ENCODE measurements around the gene PPP1R1C. TPM values are rescaled to one million over a fixed set of nuclear protein-coding genes. Genes with fewer than 3 reads are reported as not detected.

Gene PPP1R1C
- total RNA-seq, 1 donor from 2014 or later: 0.50 TPM

DNA sequence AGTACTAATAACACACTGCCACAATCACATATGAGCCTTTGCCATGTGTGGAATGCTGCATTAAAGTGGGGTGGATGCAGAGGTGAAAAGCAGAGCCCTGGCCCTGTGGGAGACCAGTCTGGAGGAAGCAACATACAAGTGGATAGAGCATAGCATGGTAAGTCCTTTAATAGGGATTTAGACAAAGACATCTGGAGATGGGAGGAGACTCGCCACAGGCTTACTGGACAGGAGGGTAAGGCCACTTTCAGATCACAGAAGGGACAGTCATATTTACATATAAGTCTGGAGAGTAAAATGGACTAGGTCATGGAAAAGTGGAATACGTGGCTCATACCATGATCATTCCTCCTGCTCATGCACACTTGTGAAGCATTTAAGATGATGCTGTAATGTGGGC is 84.3 kb downstream of the PPP1R1C start:
- Histone ChIP-seq H3K79me2 (ENCODE audit: insufficient read depth, low read length) (no peaks in the 10 kb centered on the region), H3K36me3 (ENCODE audit: insufficient read depth, low read length) (no peaks in the 10 kb centered on the region), H2AFZ (ENCODE audit: low read depth, low read length) (no peak overlapping the region), H3K4me2 (ENCODE audit: low read length) (no peak overlapping the region), H3K9me3 (ENCODE audit: insufficient read depth, low read depth, low read length) (no peaks in the 10 kb centered on the region), H3K27me3 (ENCODE audit: insufficient read depth, low read length) (no peaks in the 10 kb centered on the region), H3K4me1 (ENCODE audit: insufficient read depth, low read length) (peaks cover 12% of the 10 kb centered on the region), H3K9ac (ENCODE audit: low read length) (no peak overlapping the region), H3K4me3 (ENCODE audit: insufficient read depth, low read depth, low read length) (no peak overlapping the region), H4K20me1 (ENCODE audit: insufficient read depth, low read length) (no peaks in the 10 kb centered on the region), H3K27ac (ENCODE audit: low read depth, low read length) (no peak overlapping the region)
- FAIRE-seq (no peak), DNase-seq (ENCODE audit: low read depth) (no peak)
- Mint-ChIP-seq H3K4me1 (ENCODE audit: low read depth, unreplicated experiment) (peaks cover 22% of the 10 kb centered on the region), H3K36me3 (ENCODE audit: low read depth, unreplicated experiment) (no peaks in the 10 kb centered on the region), H3K9me3 (ENCODE audit: unreplicated experiment) (no peaks in the 10 kb centered on the region), H3K4me3 (ENCODE audit: unreplicated experiment) (no peak overlapping the region), H3K27me3 (ENCODE audit: low read depth, unreplicated experiment) (no peaks in the 10 kb centered on the region), H3K27ac (ENCODE audit: unreplicated experiment) (no peak overlapping the region)
- TF ChIP-seq EZH2 (IDR thresholded peaks at IDR 0.05; ENCODE audit: insufficient read depth, low read length): no peak
- TF ChIP-seq, protein P1, sequence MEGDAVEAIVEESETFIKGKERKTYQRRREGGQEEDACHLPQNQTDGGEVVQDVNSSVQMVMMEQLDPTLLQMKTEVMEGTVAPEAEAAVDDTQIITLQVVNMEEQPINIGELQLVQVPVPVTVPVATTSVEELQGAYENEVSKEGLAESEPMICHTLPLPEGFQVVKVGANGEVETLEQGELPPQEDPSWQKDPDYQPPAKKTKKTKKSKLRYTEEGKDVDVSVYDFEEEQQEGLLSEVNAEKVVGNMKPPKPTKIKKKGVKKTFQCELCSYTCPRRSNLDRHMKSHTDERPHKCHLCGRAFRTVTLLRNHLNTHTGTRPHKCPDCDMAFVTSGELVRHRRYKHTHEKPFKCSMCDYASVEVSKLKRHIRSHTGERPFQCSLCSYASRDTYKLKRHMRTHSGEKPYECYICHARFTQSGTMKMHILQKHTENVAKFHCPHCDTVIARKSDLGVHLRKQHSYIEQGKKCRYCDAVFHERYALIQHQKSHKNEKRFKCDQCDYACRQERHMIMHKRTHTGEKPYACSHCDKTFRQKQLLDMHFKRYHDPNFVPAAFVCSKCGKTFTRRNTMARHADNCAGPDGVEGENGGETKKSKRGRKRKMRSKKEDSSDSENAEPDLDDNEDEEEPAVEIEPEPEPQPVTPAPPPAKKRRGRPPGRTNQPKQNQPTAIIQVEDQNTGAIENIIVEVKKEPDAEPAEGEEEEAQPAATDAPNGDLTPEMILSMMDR (IDR thresholded peaks at IDR 0.05; ENCODE audit: insufficient read depth, low read depth, low read length): no peak

DNA sequence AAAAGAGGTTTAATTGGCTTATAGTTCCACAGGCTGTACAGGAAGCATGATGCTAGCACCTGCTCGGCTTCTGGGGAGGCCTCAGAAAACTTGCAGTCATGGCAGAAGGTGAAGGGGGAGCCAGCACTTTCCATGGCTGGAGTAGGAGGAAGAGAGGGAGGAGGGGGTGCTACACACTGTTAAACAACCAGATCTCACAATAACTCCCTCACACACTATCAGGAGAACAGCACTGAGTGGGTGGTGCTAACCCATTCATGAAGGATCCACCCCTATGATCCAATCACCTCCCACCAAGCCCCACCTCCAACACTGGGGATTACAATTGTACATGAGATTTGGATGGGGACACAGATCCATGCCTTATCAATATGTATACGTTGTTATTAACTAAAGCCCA is 85.1 kb downstream of the PPP1R1C start:
- FAIRE-seq (no peak), DNase-seq (ENCODE audit: low read depth) (no peak)
- H3K4me3 Mint-ChIP-seq (ENCODE audit: unreplicated experiment): no peak overlapping the region
- H3K4me3 ChIP-seq (ENCODE audit: insufficient read depth, low read depth, low read length): no peak overlapping the region
- H3K36me3 Mint-ChIP-seq (ENCODE audit: low read depth, unreplicated experiment): no peaks in the 10 kb centered on the region
- H3K36me3 ChIP-seq (ENCODE audit: insufficient read depth, low read length): no peaks in the 10 kb centered on the region
- no peak overlapping the region for H3K9ac ChIP-seq (ENCODE audit: low read length)
- H3K9me3 ChIP-seq (ENCODE audit: insufficient read depth, low read depth, low read length): no peaks in the 10 kb centered on the region
- H2AFZ ChIP-seq (ENCODE audit: low read depth, low read length): no peak overlapping the region
- H3K9me3 Mint-ChIP-seq (ENCODE audit: unreplicated experiment): no peaks in the 10 kb centered on the region
- H3K27ac ChIP-seq (ENCODE audit: low read depth, low read length): no peak overlapping the region
- H3K4me1 ChIP-seq (ENCODE audit: insufficient read depth, low read length): peaks cover 12% of the 10 kb centered on the region
- no peaks in the 10 kb centered on the region for H3K27me3 Mint-ChIP-seq (ENCODE audit: low read depth, unreplicated experiment)
- H3K79me2 ChIP-seq (ENCODE audit: insufficient read depth, low read length): no peaks in the 10 kb centered on the region
- TF ChIP-seq, protein P1 (IDR thresholded peaks at IDR 0.05; ENCODE audit: insufficient read depth, low read depth, low read length): no peak
- no peak for TF ChIP-seq EZH2 (IDR thresholded peaks at IDR 0.05; ENCODE audit: insufficient read depth, low read length)
- no peaks in the 10 kb centered on the region for H3K27me3 ChIP-seq (ENCODE audit: insufficient read depth, low read length)
- no peaks in the 10 kb centered on the region for H4K20me1 ChIP-seq (ENCODE audit: insufficient read depth, low read length)
- H3K4me2 ChIP-seq (ENCODE audit: low read length): no peak overlapping the region
- peaks cover 22% of the 10 kb centered on the region for H3K4me1 Mint-ChIP-seq (ENCODE audit: low read depth, unreplicated experiment)
- H3K27ac Mint-ChIP-seq (ENCODE audit: unreplicated experiment): no peak overlapping the region

DNA sequence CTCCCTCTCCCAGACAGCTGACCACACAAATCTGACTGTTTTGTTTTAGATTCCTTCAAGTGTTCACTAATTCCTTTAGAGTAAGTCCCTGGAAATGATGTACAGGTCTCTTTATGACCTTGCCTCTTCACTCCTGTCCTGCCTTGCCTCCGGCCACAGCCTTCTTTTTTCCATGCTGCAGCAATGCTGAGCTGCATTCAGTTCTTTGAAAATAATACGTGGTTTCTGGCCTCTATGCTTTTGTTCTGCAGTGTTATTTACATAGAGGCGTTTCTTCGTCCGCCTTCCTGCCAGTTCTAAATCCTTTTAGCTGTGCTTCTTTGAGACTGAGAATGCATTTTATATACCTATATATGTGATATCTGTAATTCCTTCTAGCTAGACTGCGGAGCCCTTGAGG is 87.2 kb downstream of the PPP1R1C start:
- no peak overlapping the region for H3K27ac ChIP-seq (ENCODE audit: low read depth, low read length)
- H3K4me3 ChIP-seq (ENCODE audit: insufficient read depth, low read depth, low read length): no peak overlapping the region
- H3K4me1 ChIP-seq (ENCODE audit: insufficient read depth, low read length): peaks cover 3% of the 10 kb centered on the region
- DNase-seq (ENCODE audit: low read depth) (no peak), FAIRE-seq (no peak)
- H3K9ac ChIP-seq (ENCODE audit: low read length): no peak overlapping the region
- H3K9me3 Mint-ChIP-seq (ENCODE audit: unreplicated experiment): no peaks in the 10 kb centered on the region
- H3K36me3 ChIP-seq (ENCODE audit: insufficient read depth, low read length): no peaks in the 10 kb centered on the region
- TF ChIP-seq EZH2 (IDR thresholded peaks at IDR 0.05; ENCODE audit: insufficient read depth, low read length): no peak
- no peaks in the 10 kb centered on the region for H3K36me3 Mint-ChIP-seq (ENCODE audit: low read depth, unreplicated experiment)
- no peak overlapping the region for H2AFZ ChIP-seq (ENCODE audit: low read depth, low read length)
- H4K20me1 ChIP-seq (ENCODE audit: insufficient read depth, low read length): no peaks in the 10 kb centered on the region
- H3K79me2 ChIP-seq (ENCODE audit: insufficient read depth, low read length): no peaks in the 10 kb centered on the region
- no peak overlapping the region for H3K27ac Mint-ChIP-seq (ENCODE audit: unreplicated experiment)
- no peaks in the 10 kb centered on the region for H3K9me3 ChIP-seq (ENCODE audit: insufficient read depth, low read depth, low read length)
- peaks cover 11% of the 10 kb centered on the region for H3K4me1 Mint-ChIP-seq (ENCODE audit: low read depth, unreplicated experiment)
- H3K27me3 ChIP-seq (ENCODE audit: insufficient read depth, low read length): no peaks in the 10 kb centered on the region
- H3K27me3 Mint-ChIP-seq (ENCODE audit: low read depth, unreplicated experiment): no peaks in the 10 kb centered on the region
- no peak overlapping the region for H3K4me2 ChIP-seq (ENCODE audit: low read length)
- H3K4me3 Mint-ChIP-seq (ENCODE audit: unreplicated experiment): no peak overlapping the region
